ENCODE data around the gene EPHB6. TPM values are rescaled to one million over a fixed set of nuclear protein-coding genes. Genes with fewer than 3 reads are reported as not detected.

The EPHB6 gene
- total and polyA plus RNA-seq, 10 of the 15 experiments (the other 5 are each of a cell fraction or from before 2014, with no cell fraction given), result 0.06 to 1.3 (median 0.37) TPM; not detected in 2

DNA sequence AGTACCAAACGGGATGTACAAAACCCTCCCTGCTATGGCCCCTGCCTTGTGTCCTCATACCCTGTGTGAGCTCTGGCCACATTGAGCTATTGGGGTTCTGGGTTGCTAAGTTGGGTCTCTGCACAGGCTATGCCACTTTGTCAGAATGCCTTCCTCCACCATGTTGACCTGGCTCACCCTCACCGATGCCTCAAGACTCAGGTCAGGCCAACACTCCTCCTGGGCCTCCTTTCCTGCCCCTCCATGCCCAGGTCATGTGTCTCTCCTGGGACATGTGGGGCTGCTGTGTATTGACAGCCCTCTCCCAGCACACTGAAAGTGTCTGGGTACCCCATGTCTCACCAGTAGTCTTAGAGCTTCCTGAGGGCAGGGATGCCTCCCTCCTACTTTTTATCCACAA lies 64.0 kb downstream of the EPHB6 start:
- Histone ChIP-seq H4K20me1 (ENCODE audit: control insufficient read depth, insufficient read depth) (no peaks in the 10 kb centered on the region), H3K9me3 (replicated peaks; ENCODE audit: control insufficient read depth, insufficient read depth, low read length) (no peaks in the 10 kb centered on the region), H3K27ac (ENCODE audit: control insufficient read depth, insufficient read depth) (no peak overlapping the region), H3K36me3 (ENCODE audit: control insufficient read depth in 2 of 2, insufficient read depth in 2 of 2, low read length in 1 of 2) (no peaks in the 10 kb centered on the region), H3K9ac (ENCODE audit: control insufficient read depth, insufficient read depth, low read length) (no peak overlapping the region), H3K27me3 (replicated peaks in 1 of 2; ENCODE audit: control insufficient read depth in 2 of 2, insufficient read depth in 2 of 2, low read length in 1 of 2) (peaks cover 0 to 3% of the 10 kb centered on the region in 2 experiments; a peak in 2 of 4 replicates), H3K4me3 (no peak overlapping the region), H3K4me1 (ENCODE audit: control insufficient read depth, insufficient read depth, low read length) (no peaks in the 10 kb centered on the region), H2AFZ (ENCODE audit: control insufficient read depth, low read depth, low read length) (no peak overlapping the region), H3K4me2 (ENCODE audit: control insufficient read depth, insufficient read depth) (no peak overlapping the region), H3K79me2 (ENCODE audit: control insufficient read depth, insufficient read depth, low read length) (no peaks in the 10 kb centered on the region)
- ChIA-PET CTCF (interaction anchor here (1.4 to 2.8 kb wide), 2 partner anchors 84 to 287 kb away, joined by 3 to 7 read pairs; no protein-coding TSS in a partner anchor), RAD21 (ENCODE audit: unreplicated experiment) (no interaction called here), POLR2A (no interaction called here), SMC1A (ENCODE audit: uncharacterized antibody, unreplicated experiment) (no interaction called here)
- intact Hi-C loops (cut with micrococcal nuclease; ENCODE audit: unreplicated experiment), result no loop called here
- 7% methylated on average over 2 of the region's 2 CpGs for WGBS (ENCODE audit: insufficient coverage, insufficient replicate concordance, low lambda C conversion rate, missing lambda C conversion rate)
- FAIRE-seq (no peak), DNase-seq (ENCODE audit: low read depth, low spot score) (no peak), ATAC-seq (no peak)
- in situ Hi-C loops (cut with MboI), result no loop called here
- BruUV-seq (replicated peaks), result no TSS peak
- TF ChIP-seq HCFC1 (IDR thresholded peaks at IDR 0.05; ENCODE audit: low read length), result no peak
- TF ChIP-seq JUND (IDR thresholded peaks at IDR 0.05; ENCODE audit: low read depth, low read length), result no peak
- TF ChIP-seq ESRRA (IDR thresholded peaks at IDR 0.05; ENCODE audit: low read length), result no peak
- no peak for TF ChIP-seq CREB1 (IDR thresholded peaks at IDR 0.05; ENCODE audit: low read depth)
- TF ChIP-seq, protein P1, sequence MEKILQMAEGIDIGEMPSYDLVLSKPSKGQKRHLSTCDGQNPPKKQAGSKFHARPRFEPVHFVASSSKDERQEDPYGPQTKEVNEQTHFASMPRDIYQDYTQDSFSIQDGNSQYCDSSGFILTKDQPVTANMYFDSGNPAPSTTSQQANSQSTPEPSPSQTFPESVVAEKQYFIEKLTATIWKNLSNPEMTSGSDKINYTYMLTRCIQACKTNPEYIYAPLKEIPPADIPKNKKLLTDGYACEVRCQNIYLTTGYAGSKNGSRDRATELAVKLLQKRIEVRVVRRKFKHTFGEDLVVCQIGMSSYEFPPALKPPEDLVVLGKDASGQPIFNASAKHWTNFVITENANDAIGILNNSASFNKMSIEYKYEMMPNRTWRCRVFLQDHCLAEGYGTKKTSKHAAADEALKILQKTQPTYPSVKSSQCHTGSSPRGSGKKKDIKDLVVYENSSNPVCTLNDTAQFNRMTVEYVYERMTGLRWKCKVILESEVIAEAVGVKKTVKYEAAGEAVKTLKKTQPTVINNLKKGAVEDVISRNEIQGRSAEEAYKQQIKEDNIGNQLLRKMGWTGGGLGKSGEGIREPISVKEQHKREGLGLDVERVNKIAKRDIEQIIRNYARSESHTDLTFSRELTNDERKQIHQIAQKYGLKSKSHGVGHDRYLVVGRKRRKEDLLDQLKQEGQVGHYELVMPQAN (conservative IDR thresholded peaks at IDR 0.05), result no peak
- TF ChIP-seq ZNF592 (IDR thresholded peaks at IDR 0.05), result no peak
- no peak for TF ChIP-seq MTA2 (IDR thresholded peaks at IDR 0.05; ENCODE audit: low read depth)
- TF ChIP-seq YBX1 (IDR thresholded peaks at IDR 0.05), result no peak
- no peak for TF ChIP-seq SUZ12 (IDR thresholded peaks at IDR 0.05; ENCODE audit: unreplicated experiment)
- TF ChIP-seq, protein P2, sequence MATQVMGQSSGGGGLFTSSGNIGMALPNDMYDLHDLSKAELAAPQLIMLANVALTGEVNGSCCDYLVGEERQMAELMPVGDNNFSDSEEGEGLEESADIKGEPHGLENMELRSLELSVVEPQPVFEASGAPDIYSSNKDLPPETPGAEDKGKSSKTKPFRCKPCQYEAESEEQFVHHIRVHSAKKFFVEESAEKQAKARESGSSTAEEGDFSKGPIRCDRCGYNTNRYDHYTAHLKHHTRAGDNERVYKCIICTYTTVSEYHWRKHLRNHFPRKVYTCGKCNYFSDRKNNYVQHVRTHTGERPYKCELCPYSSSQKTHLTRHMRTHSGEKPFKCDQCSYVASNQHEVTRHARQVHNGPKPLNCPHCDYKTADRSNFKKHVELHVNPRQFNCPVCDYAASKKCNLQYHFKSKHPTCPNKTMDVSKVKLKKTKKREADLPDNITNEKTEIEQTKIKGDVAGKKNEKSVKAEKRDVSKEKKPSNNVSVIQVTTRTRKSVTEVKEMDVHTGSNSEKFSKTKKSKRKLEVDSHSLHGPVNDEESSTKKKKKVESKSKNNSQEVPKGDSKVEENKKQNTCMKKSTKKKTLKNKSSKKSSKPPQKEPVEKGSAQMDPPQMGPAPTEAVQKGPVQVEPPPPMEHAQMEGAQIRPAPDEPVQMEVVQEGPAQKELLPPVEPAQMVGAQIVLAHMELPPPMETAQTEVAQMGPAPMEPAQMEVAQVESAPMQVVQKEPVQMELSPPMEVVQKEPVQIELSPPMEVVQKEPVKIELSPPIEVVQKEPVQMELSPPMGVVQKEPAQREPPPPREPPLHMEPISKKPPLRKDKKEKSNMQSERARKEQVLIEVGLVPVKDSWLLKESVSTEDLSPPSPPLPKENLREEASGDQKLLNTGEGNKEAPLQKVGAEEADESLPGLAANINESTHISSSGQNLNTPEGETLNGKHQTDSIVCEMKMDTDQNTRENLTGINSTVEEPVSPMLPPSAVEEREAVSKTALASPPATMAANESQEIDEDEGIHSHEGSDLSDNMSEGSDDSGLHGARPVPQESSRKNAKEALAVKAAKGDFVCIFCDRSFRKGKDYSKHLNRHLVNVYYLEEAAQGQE (IDR thresholded peaks at IDR 0.05; ENCODE audit: low read depth, low read length), result no peak
- no peak for TF ChIP-seq HSF1 (IDR thresholded peaks at IDR 0.05; ENCODE audit: low read depth, low read length)
